Lower leg skin (tissue), 3 donors: ENCODE data around the gene STAT4.

Experiments used
- POLR2A ChIP-seq, 2 donors: fragments of 450-650 bp; IDR thresholded peaks; one replicate each; pipeline ENCODE4 v1.6.1; 2016 to 2017; ENCODE audit warnings: antibody characterized with exemption in 2 of 2, mild to moderate bottlenecking in 1 of 2, moderate library complexity in 1 of 2
- TF ChIP-seq, protein P1 (sequence below), 3 donors: fragments of 450-650 bp; IDR thresholded peaks; one replicate each; pipeline ENCODE4 v1.5.1; 2016; ENCODE audit warnings: antibody characterized with exemption in 3 of 3, mild to moderate bottlenecking in 3 of 3, moderate library complexity in 2 of 3

DNA sequence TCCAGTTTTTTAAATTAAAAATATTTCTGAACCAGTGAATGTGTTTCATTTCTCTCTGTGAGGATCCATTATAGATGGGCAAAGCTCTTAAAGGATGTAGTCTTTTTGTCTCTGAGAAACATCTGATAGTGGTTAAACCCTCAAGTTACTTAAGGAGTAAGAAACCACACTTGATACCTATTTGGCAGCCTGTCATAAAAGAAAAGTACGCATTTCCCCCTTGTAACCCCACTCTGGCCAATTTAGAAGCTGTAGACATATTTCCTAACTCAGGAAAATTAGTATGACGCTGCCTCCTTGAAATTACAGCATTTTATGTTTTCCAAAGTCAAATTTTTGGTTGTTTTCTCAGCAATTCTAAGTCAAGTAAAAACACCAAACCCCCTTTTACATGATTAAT, 2.0 kb downstream of the STAT4 start:
- TF ChIP-seq, protein P1, sequence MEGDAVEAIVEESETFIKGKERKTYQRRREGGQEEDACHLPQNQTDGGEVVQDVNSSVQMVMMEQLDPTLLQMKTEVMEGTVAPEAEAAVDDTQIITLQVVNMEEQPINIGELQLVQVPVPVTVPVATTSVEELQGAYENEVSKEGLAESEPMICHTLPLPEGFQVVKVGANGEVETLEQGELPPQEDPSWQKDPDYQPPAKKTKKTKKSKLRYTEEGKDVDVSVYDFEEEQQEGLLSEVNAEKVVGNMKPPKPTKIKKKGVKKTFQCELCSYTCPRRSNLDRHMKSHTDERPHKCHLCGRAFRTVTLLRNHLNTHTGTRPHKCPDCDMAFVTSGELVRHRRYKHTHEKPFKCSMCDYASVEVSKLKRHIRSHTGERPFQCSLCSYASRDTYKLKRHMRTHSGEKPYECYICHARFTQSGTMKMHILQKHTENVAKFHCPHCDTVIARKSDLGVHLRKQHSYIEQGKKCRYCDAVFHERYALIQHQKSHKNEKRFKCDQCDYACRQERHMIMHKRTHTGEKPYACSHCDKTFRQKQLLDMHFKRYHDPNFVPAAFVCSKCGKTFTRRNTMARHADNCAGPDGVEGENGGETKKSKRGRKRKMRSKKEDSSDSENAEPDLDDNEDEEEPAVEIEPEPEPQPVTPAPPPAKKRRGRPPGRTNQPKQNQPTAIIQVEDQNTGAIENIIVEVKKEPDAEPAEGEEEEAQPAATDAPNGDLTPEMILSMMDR (IDR thresholded peaks at IDR 0.05), result no peak
- no peak for TF ChIP-seq POLR2A (IDR thresholded peaks at IDR 0.05)
